DND-41 (cell line): ENCODE measurements around the gene XKR3.

Source experiments
- ATAC-seq: fragments of 200-7000 bp; cut with Tn5 transposase; 3 replicates; pipeline ENCODE4 v1.9.1; 2021; ENCODE audit warnings: low read depth; ENCODE audit not compliant: insufficient read depth
- DNase-seq: peaks from one replicate; pipeline ENCODE4 v3.0.0-alpha.2; 2020
- H2AFZ ChIP-seq: 2 replicates; pipeline ENCODE4 v1.6.0; 2012; ENCODE audit warnings: low read depth, low read length
- H3K27ac ChIP-seq: 2 replicates; pipeline ENCODE4 v1.5.1; 2012; ENCODE audit warnings: low read length, inconsistent platforms
- H3K27me3 ChIP-seq: fragments of 200-600 bp; sonication (generic); 2 replicates; pipeline ENCODE4 v1.6.0; 2012; ENCODE audit warnings: low read length, mild to moderate bottlenecking, inconsistent platforms; ENCODE audit not compliant: insufficient read depth, poor library complexity
- H3K36me3 ChIP-seq: 2 replicates; pipeline ENCODE4 v1.5.1; 2012; ENCODE audit warnings: low read length, inconsistent platforms; ENCODE audit not compliant: insufficient read depth
- H3K4me1 ChIP-seq: 2 replicates; pipeline ENCODE4 v1.5.1; 2012; ENCODE audit warnings: mild to moderate bottlenecking, low read length; ENCODE audit not compliant: insufficient read depth
- H3K4me2 ChIP-seq: 2 replicates; pipeline ENCODE4 v1.6.0; 2012; ENCODE audit warnings: mild to moderate bottlenecking, moderate library complexity, low read length, inconsistent platforms; ENCODE audit not compliant: insufficient read depth
- H3K4me3 ChIP-seq, 2 experiments: fragments of 200-600 bp in 1 of 2; shearing (Covaris generic) in 1 of 2; 2 replicates each; pipeline ENCODE4 v1.5.1; 2012 to 2016; ENCODE audit warnings: inconsistent platforms in 2 of 2, low read length in 2 of 2, mild to moderate bottlenecking in 2 of 2, low read depth in 1 of 2, moderate library complexity in 1 of 2
- H3K79me2 ChIP-seq: 2 replicates; pipeline ENCODE4 v1.6.0; 2012; ENCODE audit warnings: low read length, inconsistent platforms; ENCODE audit not compliant: insufficient read depth
- H3K9ac ChIP-seq: 2 replicates; pipeline ENCODE4 v1.6.0; 2012; ENCODE audit warnings: low read depth, mild to moderate bottlenecking, inconsistent platforms, low read length, moderate library complexity
- H3K9me3 ChIP-seq: 2 replicates; pipeline ENCODE4 v1.5.1; 2012; ENCODE audit warnings: low read length, moderate library complexity, mild to moderate bottlenecking, inconsistent platforms; ENCODE audit not compliant: insufficient read depth, severe bottlenecking
- H4K20me1 ChIP-seq: 2 replicates; pipeline ENCODE4 v1.6.0; 2012; ENCODE audit warnings: low read length; ENCODE audit not compliant: insufficient read depth
- CTCF ChIP-seq: IDR thresholded peaks from 2 replicates; pipeline ENCODE4 v1.5.1; 2012; ENCODE audit warnings: borderline replicate concordance, low read length, moderate library complexity, mild to moderate bottlenecking; ENCODE audit not compliant: poor library complexity, severe bottlenecking; ENCODE audit errors: extremely low read depth
- EZH2 ChIP-seq: IDR thresholded peaks from 3 replicates; pipeline ENCODE4 v1.6.1; 2012; ENCODE audit warnings: borderline replicate concordance, low read depth, mild to moderate bottlenecking, moderate library complexity, low read length, inconsistent platforms; ENCODE audit not compliant: severe bottlenecking

Gene XKR3

GRCh38 chr22:16793831-16794230, 31.4 kb downstream of the XKR3 start:
- no peak for ATAC-seq
- TF ChIP-seq CTCF, result no peak
- no peak for TF ChIP-seq EZH2

GRCh38 chr22:16789860-16790493, 35.2 kb downstream of the XKR3 start:
- DNase-seq, result peak; percentile 23
- H3K27ac ChIP-seq, result peak overlapping the region; percentile 63; the same call in 1 of the 2 replicates
- no peaks in the 10 kb centered on the region for H3K36me3 ChIP-seq
- H3K4me2 ChIP-seq, result peak overlapping the region; percentile 35; the same call in 1 of the 2 replicates
- no peaks in the 10 kb centered on the region for H4K20me1 ChIP-seq
- H3K4me3 ChIP-seq, result no peak overlapping the region
- no peaks in the 10 kb centered on the region for H3K9me3 ChIP-seq
- no peak overlapping the region for H3K9ac ChIP-seq
- no peaks in the 10 kb centered on the region for H3K79me2 ChIP-seq
- H3K4me1 ChIP-seq, result peaks cover 26% of the 10 kb centered on the region
- H3K27me3 ChIP-seq, result no peaks in the 10 kb centered on the region
- peak; percentile 91 for ATAC-seq
- H2AFZ ChIP-seq, result no peak overlapping the region
- no peak for TF ChIP-seq CTCF
- no peak for TF ChIP-seq EZH2

More at GRCh38 chr22:16793831-16794230, 31.4 kb downstream of the XKR3 start:
- Histone ChIP-seq H2AFZ (no peak overlapping the region), H3K36me3 (no peaks in the 10 kb centered on the region), H3K9ac (no peak overlapping the region), H4K20me1 (no peaks in the 10 kb centered on the region), H3K27ac (no peak overlapping the region), H3K4me2 (no peak overlapping the region), H3K79me2 (no peaks in the 10 kb centered on the region), H3K4me3 (no peak overlapping the region), H3K27me3 (no peaks in the 10 kb centered on the region), H3K9me3 (no peaks in the 10 kb centered on the region), H3K4me1 (peaks cover 30% of the 10 kb centered on the region)
- DNase-seq, result no peak

GRCh38 chr22:16783930-16784354, 41.3 kb downstream of the XKR3 start:
- TF ChIP-seq EZH2 (no peak), CTCF (peak; percentile 58)
- no peak overlapping the region for H3K4me3 ChIP-seq
- H3K27ac ChIP-seq, result no peak overlapping the region
- no peaks in the 10 kb centered on the region for H3K36me3 ChIP-seq
- no peak overlapping the region for H3K4me2 ChIP-seq
- no peak overlapping the region for H2AFZ ChIP-seq
- H3K79me2 ChIP-seq, result no peaks in the 10 kb centered on the region
- H4K20me1 ChIP-seq, result no peaks in the 10 kb centered on the region
- ATAC-seq, result peak; percentile 74
- no peak overlapping the region for H3K9ac ChIP-seq
- H3K4me1 ChIP-seq, result peaks cover 5% of the 10 kb centered on the region; the same call in 1 of the 2 replicates
- no peaks in the 10 kb centered on the region for H3K9me3 ChIP-seq
- H3K27me3 ChIP-seq, result no peaks in the 10 kb centered on the region
- peak; percentile 23 for DNase-seq

DNA sequence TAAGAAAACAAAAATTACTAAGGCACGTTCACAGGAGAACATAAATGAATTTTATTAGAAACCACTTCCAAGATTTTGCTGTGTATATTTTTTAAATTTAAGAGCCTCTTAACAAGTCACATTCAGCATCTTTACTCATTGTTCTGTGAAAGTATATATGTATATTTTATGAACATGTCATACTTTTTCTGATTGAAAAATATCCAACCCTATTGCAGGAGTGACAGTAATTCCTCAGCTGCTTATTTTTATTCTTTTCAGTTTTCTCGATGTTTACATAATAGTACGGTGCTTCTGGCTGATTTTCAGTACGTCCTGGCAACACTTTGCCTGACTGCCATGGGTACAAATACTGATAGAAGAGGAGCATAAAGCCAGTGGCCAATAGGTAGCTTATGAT, 41.8 kb downstream of the XKR3 start:
- Histone ChIP-seq H3K27ac (no peak overlapping the region), H3K4me2 (no peak overlapping the region), H3K9me3 (no peaks in the 10 kb centered on the region), H2AFZ (no peak overlapping the region), H3K9ac (no peak overlapping the region), H3K4me3 (no peak overlapping the region), H4K20me1 (no peaks in the 10 kb centered on the region), H3K36me3 (no peaks in the 10 kb centered on the region), H3K79me2 (no peaks in the 10 kb centered on the region), H3K27me3 (no peaks in the 10 kb centered on the region), H3K4me1 (peaks cover 4% of the 10 kb centered on the region; the same call in 1 of the 2 replicates)
- TF ChIP-seq CTCF (no peak), EZH2 (no peak)
- no peak for ATAC-seq
- no peak for DNase-seq
